ENCODE results near the gene PCSK2. TPM values are rescaled to one million over a fixed set of nuclear protein-coding genes. Genes with fewer than 3 reads are reported as not detected.
A peak's percentile ranks its signal among the peaks of the same experiment; 100 is the strongest.

PCSK2 gene
- total RNA-seq, 6 experiments from 2014 or later, result not detected

DNA sequence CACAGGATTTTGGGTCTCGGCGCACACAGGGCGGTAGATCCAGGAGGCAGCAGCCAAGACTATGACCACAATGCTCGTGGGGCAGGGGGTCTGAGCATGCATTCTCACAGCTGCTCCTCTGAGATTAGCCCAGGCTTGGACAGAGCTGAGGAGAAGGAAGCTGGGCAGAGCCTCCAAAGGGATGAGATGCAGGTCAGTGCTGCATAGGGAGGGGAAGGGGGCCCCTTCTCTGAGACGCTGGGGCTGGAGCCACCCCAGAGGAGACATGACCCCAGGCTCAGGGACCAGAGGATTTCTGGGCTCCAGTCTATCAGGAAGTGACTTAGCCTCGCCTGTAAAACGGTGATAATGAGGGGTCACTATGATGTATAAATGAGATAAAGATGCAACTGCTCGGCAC is 210.4 kb downstream of the PCSK2 start:
- Mint-ChIP-seq H3K4me1 (ENCODE audit: low read depth) (no peaks in the 10 kb centered on the region), H3K36me3 (ENCODE audit: low read depth) (no peaks in the 10 kb centered on the region), H3K4me3 (no peak overlapping the region), H3K27ac (no peak overlapping the region), H3K27me3 (ENCODE audit: insufficient read depth) (peaks cover 14% of the 10 kb centered on the region), H3K9me3 (no peaks in the 10 kb centered on the region)
- DNase-seq, result no peak
- TF ChIP-seq, protein P1, sequence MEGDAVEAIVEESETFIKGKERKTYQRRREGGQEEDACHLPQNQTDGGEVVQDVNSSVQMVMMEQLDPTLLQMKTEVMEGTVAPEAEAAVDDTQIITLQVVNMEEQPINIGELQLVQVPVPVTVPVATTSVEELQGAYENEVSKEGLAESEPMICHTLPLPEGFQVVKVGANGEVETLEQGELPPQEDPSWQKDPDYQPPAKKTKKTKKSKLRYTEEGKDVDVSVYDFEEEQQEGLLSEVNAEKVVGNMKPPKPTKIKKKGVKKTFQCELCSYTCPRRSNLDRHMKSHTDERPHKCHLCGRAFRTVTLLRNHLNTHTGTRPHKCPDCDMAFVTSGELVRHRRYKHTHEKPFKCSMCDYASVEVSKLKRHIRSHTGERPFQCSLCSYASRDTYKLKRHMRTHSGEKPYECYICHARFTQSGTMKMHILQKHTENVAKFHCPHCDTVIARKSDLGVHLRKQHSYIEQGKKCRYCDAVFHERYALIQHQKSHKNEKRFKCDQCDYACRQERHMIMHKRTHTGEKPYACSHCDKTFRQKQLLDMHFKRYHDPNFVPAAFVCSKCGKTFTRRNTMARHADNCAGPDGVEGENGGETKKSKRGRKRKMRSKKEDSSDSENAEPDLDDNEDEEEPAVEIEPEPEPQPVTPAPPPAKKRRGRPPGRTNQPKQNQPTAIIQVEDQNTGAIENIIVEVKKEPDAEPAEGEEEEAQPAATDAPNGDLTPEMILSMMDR (IDR thresholded peaks at IDR 0.05), result no peak

DNA sequence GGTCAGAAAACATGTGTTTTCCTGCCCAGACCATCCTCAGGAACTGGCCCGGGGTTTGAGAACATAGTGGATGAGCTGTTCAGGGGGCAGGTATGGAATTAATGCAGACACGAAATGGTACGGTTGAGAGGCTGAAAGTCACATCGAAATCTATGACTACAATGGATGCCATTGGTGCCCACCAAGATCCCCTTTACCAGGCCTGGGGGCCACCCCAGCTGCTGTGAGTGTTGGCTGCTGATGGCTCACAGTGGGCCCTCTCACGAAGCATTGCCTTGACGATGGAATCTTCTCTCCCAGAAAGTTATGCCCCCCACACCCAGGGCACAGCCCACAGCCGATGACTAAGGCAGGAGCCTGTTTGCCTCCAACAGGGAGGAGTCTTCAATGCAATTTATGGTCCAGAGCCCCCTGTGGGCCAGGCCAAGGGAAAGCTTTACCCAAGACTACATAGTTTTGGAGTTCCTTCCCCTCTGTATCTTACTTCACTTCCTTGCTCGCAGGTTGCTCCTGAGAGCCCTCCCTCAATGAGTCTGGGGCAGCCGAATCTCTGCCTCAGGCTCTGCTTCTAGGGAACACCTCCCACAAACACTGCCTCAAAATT is 211.7 kb downstream of the PCSK2 start:
- Mint-ChIP-seq H3K27ac (no peak overlapping the region), H3K9me3 (no peaks in the 10 kb centered on the region), H3K4me3 (no peak overlapping the region), H3K27me3 (ENCODE audit: insufficient read depth) (peaks cover 21% of the 10 kb centered on the region), H3K4me1 (ENCODE audit: low read depth) (no peaks in the 10 kb centered on the region), H3K36me3 (ENCODE audit: low read depth) (no peaks in the 10 kb centered on the region)
- TF ChIP-seq, protein P1 (IDR thresholded peaks at IDR 0.05), result no peak
- DNase-seq, result no peak

DNA sequence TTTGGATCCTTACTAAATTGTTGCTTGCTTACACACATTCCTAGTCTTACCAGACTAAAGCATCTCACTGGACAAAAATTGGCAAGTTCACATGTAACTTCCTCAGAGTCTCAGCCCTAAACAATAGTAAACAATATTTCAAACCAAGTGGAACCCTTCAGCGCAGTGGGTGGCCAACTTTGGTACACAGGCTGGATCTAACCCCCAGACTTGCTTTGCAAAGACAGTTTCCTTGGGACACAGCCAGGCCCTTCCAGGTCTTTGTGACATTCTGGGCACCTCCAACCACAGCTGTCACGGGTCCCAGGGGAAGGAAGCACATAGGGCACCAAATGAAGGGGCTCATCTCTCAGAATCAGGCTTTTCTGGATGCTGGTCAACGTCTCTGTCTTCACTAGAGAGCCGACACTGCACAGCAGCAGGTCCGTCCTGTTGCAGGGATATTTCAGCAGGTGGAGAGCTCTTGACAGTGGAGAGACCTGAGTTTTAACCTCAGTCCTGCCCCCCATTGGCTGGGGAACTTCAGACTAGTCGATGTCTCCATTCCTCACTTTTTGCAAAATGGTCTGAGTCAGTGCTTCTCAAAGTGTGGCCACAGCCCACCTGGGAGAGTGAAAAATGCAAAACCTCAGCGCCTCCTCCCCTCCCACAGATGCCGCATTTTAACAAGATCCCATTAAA is 212.9 kb downstream of the PCSK2 start:
- TF ChIP-seq, protein P1 (IDR thresholded peaks at IDR 0.05), result no peak
- Mint-ChIP-seq H3K27ac (no peak overlapping the region), H3K27me3 (ENCODE audit: insufficient read depth) (peaks cover 19% of the 10 kb centered on the region), H3K4me1 (ENCODE audit: low read depth) (no peaks in the 10 kb centered on the region), H3K9me3 (no peaks in the 10 kb centered on the region), H3K36me3 (ENCODE audit: low read depth) (no peaks in the 10 kb centered on the region), H3K4me3 (no peak overlapping the region)
- no peak for DNase-seq

DNA sequence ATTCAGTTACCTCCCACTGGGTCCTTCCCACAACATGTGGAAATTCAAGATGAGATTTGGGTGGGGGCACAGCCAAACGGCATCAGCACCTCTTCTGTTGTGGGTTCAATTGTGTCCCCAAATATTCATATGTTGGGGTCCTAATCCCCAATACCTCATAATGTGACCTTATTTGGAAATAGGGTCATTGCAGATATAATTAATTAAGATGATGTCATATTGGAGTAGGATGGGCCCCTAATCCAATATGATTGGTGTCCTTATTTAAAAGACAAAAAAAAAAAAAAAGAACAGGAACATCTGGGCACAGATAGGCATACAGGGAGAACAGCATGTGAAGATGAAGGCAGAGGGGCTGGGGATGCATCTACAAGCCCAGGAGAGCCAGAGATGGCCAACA is 214.9 kb downstream of the PCSK2 start:
- H3K4me1 Mint-ChIP-seq (ENCODE audit: low read depth), result no peaks in the 10 kb centered on the region
- H3K27ac Mint-ChIP-seq, result no peak overlapping the region
- no peaks in the 10 kb centered on the region for H3K36me3 Mint-ChIP-seq (ENCODE audit: low read depth)
- TF ChIP-seq, protein P1 (IDR thresholded peaks at IDR 0.05), result no peak
- peaks cover 23% of the 10 kb centered on the region for H3K27me3 Mint-ChIP-seq (ENCODE audit: insufficient read depth)
- H3K9me3 Mint-ChIP-seq, result no peaks in the 10 kb centered on the region
- H3K4me3 Mint-ChIP-seq, result no peak overlapping the region
- no peak for DNase-seq

DNA sequence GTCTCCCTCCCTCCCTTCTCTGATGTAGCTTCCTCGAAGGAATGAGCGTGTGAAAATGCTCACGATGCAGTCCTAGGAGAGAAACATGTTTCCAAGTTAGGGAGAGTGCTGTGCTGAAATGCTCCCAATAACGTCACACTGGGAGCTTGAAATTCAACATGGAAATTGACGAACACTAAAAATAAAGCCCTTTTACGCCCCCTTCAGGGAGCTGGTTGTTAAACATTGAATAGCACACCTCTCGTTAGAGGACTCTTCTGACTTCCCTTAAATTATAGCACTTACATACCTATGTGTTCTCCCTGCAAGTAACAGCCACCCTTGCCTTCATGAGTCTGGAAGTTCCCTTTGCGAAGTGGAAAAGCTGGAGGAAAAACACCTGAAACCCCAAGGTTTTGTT is 215.7 kb downstream of the PCSK2 start:
- H3K27me3 Mint-ChIP-seq (ENCODE audit: insufficient read depth), result peaks cover 23% of the 10 kb centered on the region
- TF ChIP-seq, protein P1 (IDR thresholded peaks at IDR 0.05), result peak; percentile 26

More for the DNA sequence above, 215.7 kb downstream of the PCSK2 start:
- no peak overlapping the region for H3K27ac Mint-ChIP-seq
- no peaks in the 10 kb centered on the region for H3K9me3 Mint-ChIP-seq
- DNase-seq, result no peak
- no peak overlapping the region for H3K4me3 Mint-ChIP-seq
- H3K4me1 Mint-ChIP-seq (ENCODE audit: low read depth), result no peaks in the 10 kb centered on the region
- H3K36me3 Mint-ChIP-seq (ENCODE audit: low read depth), result no peaks in the 10 kb centered on the region

Data from HFFc6 (cell line).